ENCODE results near the gene VSTM2B. TPM values are rescaled to one million over a fixed set of nuclear protein-coding genes. Genes with fewer than 3 reads are reported as not detected.

Gene VSTM2B
- total and polyA plus RNA-seq, 2 donors from 2014 or later, result not detected

DNA sequence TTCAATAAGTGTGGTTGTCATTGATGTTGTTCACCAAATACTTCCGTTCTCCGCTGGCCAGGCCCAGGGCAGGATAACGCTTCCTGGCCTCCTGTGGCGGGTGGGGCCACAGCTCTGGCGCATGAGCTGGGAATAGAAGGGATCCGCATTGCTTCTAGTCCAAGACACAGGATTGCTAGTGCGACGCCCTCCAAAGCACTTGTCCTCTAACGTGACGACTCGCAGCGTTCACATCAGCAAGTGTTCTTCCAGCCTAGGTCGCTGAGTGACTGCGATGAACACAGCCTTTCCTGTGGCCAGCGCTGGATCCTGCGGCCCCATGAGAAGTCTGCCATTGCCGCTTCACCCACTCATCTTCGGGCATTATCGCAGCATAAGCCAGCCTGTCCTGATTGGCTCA, 39.4 kb downstream of the VSTM2B start:
- no peak for DNase-seq
- Histone ChIP-seq H3K9me3 (ENCODE audit: control insufficient read depth in 2 of 3, insufficient read depth in 1 of 3, low read length in 3 of 3) (no peaks in the 10 kb centered on the region), H3K27ac (ENCODE audit: low read depth in 2 of 2, low read length in 2 of 2) (no peak overlapping the region), H3K27me3 (ENCODE audit: control insufficient read depth, insufficient read depth, low read length) (no peaks in the 10 kb centered on the region), H3K4me3 (ENCODE audit: low read length in 3 of 3) (no peak overlapping the region), H3K36me3 (ENCODE audit: control insufficient read depth in 2 of 3, insufficient read depth in 3 of 3, low read length in 3 of 3) (no peaks in the 10 kb centered on the region), H3K9ac (ENCODE audit: low read length in 3 of 3) (no peak overlapping the region), H3K4me1 (ENCODE audit: control insufficient read depth in 2 of 3, insufficient read depth in 2 of 3, low read depth in 1 of 3, low read length in 3 of 3) (no peaks in the 10 kb centered on the region)
- FAIRE-seq, result no peak
- intact Hi-C loops (cut with DNase I), result no loop called here
- TF ChIP-seq, protein P1, sequence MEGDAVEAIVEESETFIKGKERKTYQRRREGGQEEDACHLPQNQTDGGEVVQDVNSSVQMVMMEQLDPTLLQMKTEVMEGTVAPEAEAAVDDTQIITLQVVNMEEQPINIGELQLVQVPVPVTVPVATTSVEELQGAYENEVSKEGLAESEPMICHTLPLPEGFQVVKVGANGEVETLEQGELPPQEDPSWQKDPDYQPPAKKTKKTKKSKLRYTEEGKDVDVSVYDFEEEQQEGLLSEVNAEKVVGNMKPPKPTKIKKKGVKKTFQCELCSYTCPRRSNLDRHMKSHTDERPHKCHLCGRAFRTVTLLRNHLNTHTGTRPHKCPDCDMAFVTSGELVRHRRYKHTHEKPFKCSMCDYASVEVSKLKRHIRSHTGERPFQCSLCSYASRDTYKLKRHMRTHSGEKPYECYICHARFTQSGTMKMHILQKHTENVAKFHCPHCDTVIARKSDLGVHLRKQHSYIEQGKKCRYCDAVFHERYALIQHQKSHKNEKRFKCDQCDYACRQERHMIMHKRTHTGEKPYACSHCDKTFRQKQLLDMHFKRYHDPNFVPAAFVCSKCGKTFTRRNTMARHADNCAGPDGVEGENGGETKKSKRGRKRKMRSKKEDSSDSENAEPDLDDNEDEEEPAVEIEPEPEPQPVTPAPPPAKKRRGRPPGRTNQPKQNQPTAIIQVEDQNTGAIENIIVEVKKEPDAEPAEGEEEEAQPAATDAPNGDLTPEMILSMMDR (IDR thresholded peaks at IDR 0.05; ENCODE audit: borderline replicate concordance, extremely low read depth, insufficient read depth), result no peak

DNA sequence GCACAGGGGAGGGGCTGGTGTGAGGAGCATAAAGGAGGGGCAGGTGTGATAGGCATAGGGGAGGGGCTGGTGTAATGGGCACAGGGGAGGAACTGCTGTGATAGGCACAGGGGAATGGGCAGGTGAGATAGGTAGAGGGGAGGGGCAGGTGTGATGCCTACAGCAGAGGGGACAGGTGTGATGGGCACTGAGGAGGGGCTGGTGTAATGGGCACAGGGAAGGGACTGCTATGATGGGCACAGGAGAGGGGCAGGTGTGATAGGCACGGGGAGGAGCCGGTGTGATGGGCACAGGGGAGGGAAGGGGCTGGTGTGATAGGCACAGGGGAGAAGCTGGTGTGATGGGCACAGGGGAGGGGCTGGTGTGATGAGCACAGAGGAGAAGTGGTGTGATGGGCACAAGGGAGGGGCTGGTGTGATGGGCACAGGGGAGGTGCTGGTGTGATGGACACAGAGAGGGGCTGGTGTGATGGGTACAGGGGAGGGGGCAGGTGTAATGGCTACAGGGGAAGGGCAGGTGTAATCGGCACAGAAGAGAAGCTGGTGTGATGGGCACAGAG, 40.8 kb downstream of the VSTM2B start:
- Histone ChIP-seq H3K27me3 (ENCODE audit: control insufficient read depth, insufficient read depth, low read length) (no peaks in the 10 kb centered on the region), H3K9me3 (ENCODE audit: control insufficient read depth in 2 of 3, insufficient read depth in 1 of 3, low read length in 3 of 3) (no peaks in the 10 kb centered on the region), H3K4me3 (ENCODE audit: low read length in 3 of 3) (no peak overlapping the region), H3K27ac (ENCODE audit: low read depth in 2 of 2, low read length in 2 of 2) (no peak overlapping the region), H3K36me3 (ENCODE audit: control insufficient read depth in 2 of 3, insufficient read depth in 3 of 3, low read length in 3 of 3) (no peaks in the 10 kb centered on the region), H3K9ac (ENCODE audit: low read length in 3 of 3) (no peak overlapping the region), H3K4me1 (ENCODE audit: control insufficient read depth in 2 of 3, insufficient read depth in 2 of 3, low read depth in 1 of 3, low read length in 3 of 3) (no peaks in the 10 kb centered on the region)
- intact Hi-C loops (cut with DNase I), result no loop called here
- TF ChIP-seq, protein P1 (IDR thresholded peaks at IDR 0.05; ENCODE audit: borderline replicate concordance, extremely low read depth, insufficient read depth), result no peak
- FAIRE-seq (no peak), DNase-seq (no peak)

DNA sequence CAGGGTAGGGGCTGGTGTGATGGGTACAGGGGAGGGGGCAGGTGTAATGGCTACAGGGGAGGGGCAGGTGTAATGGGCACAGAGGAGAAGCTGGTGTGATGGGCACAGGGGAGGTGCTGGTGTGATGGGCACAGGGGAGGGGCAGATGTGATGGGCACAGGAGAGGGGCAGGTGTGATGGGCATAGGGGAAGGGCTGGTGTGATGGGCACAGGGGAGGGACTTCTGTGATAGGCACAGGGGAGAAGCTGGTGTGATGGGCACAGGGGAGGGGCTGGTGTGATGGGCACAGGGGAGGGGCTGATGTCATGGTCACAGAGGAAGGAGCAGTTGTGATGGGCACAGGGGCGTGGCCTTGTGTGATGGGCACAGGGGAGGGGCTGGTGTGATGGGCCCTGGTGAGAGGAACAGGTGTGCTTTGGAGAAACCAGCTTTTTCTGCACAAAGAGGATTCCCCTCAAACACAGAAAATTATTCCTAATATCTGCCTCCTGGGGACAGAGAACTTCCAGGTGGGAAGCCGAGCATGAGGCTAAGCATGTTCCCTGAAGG, 41.6 kb downstream of the VSTM2B start:
- no peak overlapping the region for H3K9ac ChIP-seq (ENCODE audit: low read length in 3 of 3)
- FAIRE-seq (no peak), DNase-seq (no peak)
- TF ChIP-seq, protein P1 (IDR thresholded peaks at IDR 0.05; ENCODE audit: borderline replicate concordance, extremely low read depth, insufficient read depth), result no peak
- no peaks in the 10 kb centered on the region for H3K36me3 ChIP-seq (ENCODE audit: control insufficient read depth in 2 of 3, insufficient read depth in 3 of 3, low read length in 3 of 3)
- H3K27me3 ChIP-seq (ENCODE audit: control insufficient read depth, insufficient read depth, low read length), result no peaks in the 10 kb centered on the region
- no peaks in the 10 kb centered on the region for H3K4me1 ChIP-seq (ENCODE audit: control insufficient read depth in 2 of 3, insufficient read depth in 2 of 3, low read depth in 1 of 3, low read length in 3 of 3)
- no peak overlapping the region for H3K27ac ChIP-seq (ENCODE audit: low read depth in 2 of 2, low read length in 2 of 2)
- intact Hi-C loops (cut with DNase I), result no loop called here
- no peak overlapping the region for H3K4me3 ChIP-seq (ENCODE audit: low read length in 3 of 3)
- no peaks in the 10 kb centered on the region for H3K9me3 ChIP-seq (ENCODE audit: control insufficient read depth in 2 of 3, insufficient read depth in 1 of 3, low read length in 3 of 3)
